NB4 (cell line): ENCODE data around the gene SND1.

ENCODE experiments used
- CTCF ChIP-seq: IDR thresholded peaks from one replicate; pipeline ENCODE4 v1.5.1; 2012; ENCODE audit warnings: low read depth, low read length
- MYC ChIP-seq: IDR thresholded peaks from 2 replicates; pipeline ENCODE4 v1.6.1; 2011; ENCODE audit warnings: low read depth, low read length
- POLR2A ChIP-seq: IDR thresholded peaks from 2 replicates; pipeline ENCODE4 v1.6.1; 2011; ENCODE audit warnings: mild to moderate bottlenecking; ENCODE audit not compliant: insufficient read length; ENCODE audit errors: extremely low read depth
- TF ChIP-seq, protein P1 (sequence below): IDR thresholded peaks from 2 replicates; pipeline ENCODE4 v1.6.1; 2011; ENCODE audit warnings: low read depth, low read length

DNA sequence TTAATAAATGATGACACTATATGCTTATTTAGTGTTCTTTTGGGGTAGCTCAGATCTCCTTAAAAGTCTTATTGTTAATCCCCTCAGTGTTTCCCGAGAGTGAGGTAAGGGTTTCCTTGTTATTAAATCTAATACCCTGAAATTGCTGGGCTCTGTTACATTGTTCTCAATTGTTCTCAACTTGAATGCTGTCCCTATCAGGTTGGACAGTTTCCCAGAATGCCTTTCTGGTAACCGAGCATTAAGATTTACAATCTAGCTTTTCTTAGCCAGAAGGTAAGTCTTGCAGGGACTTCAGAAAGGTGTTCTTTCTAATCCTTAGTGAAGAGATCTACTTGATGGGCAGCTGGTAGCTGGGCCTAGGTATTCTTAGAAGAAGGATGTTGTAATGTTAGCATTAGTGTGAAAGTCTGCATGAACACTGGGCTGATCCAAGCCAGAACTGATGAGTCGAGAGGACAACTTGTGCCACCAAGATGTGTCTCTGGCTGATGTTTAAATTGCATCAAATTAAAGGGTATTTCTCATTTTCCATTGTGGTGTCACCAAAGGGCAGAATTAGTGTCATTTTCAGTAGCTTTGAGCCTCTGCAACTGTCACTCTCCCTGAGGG, 89.9 kb downstream of the SND1 start:
- TF ChIP-seq, protein P1, sequence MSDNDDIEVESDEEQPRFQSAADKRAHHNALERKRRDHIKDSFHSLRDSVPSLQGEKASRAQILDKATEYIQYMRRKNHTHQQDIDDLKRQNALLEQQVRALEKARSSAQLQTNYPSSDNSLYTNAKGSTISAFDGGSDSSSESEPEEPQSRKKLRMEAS, result no peak
- TF ChIP-seq POLR2A (no peak), CTCF (no peak), MYC (no peak)
